Mesendoderm (in vitro differentiated cells): Measurements from ENCODE around the gene SPACA1.

ENCODE experiments used
- DNase-seq: peaks from one replicate; pipeline ENCODE4 v3.0.0; 2013
- H2AK5ac ChIP-seq: 2 replicates; pipeline ENCODE4 v1.6.1; 2013; ENCODE audit warnings: low read length, inconsistent platforms
- H2BK120ac ChIP-seq: 2 replicates; pipeline ENCODE4 v1.6.1; 2013; ENCODE audit warnings: low read depth, mild to moderate bottlenecking, low read length, moderate library complexity, mixed read lengths
- H2BK15ac ChIP-seq: replicated peaks from 2 replicates; pipeline ENCODE4 v1.6.1; 2013; ENCODE audit warnings: low read depth, mild to moderate bottlenecking, moderate library complexity
- H2BK5ac ChIP-seq: 2 replicates; pipeline ENCODE4 v1.6.1; 2013; ENCODE audit warnings: low read length, inconsistent platforms
- H3K18ac ChIP-seq: 2 replicates; pipeline ENCODE4 v1.6.1; 2013; ENCODE audit warnings: mild to moderate bottlenecking, low read length, mixed read lengths
- H3K23ac ChIP-seq: one replicate; pipeline ENCODE4 v1.6.1; 2013; ENCODE audit warnings: low read length
- H3K27ac ChIP-seq: 2 replicates; pipeline ENCODE4 v1.5.1; 2013; ENCODE audit warnings: low read depth, mild to moderate bottlenecking, inconsistent platforms, low read length, moderate library complexity
- H3K27me3 ChIP-seq: 2 replicates; pipeline ENCODE4 v1.6.1; 2013; ENCODE audit warnings: low read length, control low read depth, mild to moderate bottlenecking, inconsistent platforms; ENCODE audit not compliant: insufficient read depth, poor library complexity
- H3K36me3 ChIP-seq: 2 replicates; pipeline ENCODE4 v1.6.1; 2013; ENCODE audit warnings: low read length, inconsistent platforms; ENCODE audit not compliant: control insufficient read depth, insufficient read depth
- H3K4ac ChIP-seq: one replicate; pipeline ENCODE4 v1.6.1; 2013; ENCODE audit warnings: low read depth, mild to moderate bottlenecking, low read length, moderate library complexity
- H3K4me1 ChIP-seq: 2 replicates; pipeline ENCODE4 v1.6.1; 2013; ENCODE audit warnings: low read depth, low read length, inconsistent platforms; ENCODE audit not compliant: control insufficient read depth
- H3K4me2 ChIP-seq: 2 replicates; pipeline ENCODE4 v1.6.1; 2013; ENCODE audit warnings: low read length
- H3K4me3 ChIP-seq: 2 replicates; pipeline ENCODE4 v1.5.1; 2013; ENCODE audit warnings: mild to moderate bottlenecking, low read length
- H3K56ac ChIP-seq: one replicate; pipeline ENCODE4 v1.6.1; 2013; ENCODE audit warnings: low read length
- H3K79me1 ChIP-seq: 2 replicates; pipeline ENCODE4 v1.6.1; 2013; ENCODE audit warnings: low read length, inconsistent platforms
- H3K79me2 ChIP-seq: 2 replicates; pipeline ENCODE4 v1.6.1; 2013; ENCODE audit warnings: mild to moderate bottlenecking, low read length; ENCODE audit not compliant: control insufficient read depth, insufficient read depth
- H3K9ac ChIP-seq: 2 replicates; pipeline ENCODE4 v1.6.1; 2013; ENCODE audit warnings: low read length, inconsistent platforms
- H4K5ac ChIP-seq: one replicate; pipeline ENCODE4 v1.6.1; 2013; ENCODE audit warnings: low read length
- H4K8ac ChIP-seq: one replicate; pipeline ENCODE4 v1.6.1; 2013; ENCODE audit warnings: low read depth, mild to moderate bottlenecking, control low read depth, low read length, moderate library complexity
- WGBS: extraction: QIAGEN DNeasy Blood & Tissue Kit; methylation state at CpG from one replicate; pipeline ENCODE4 v1.1.7; 2013; ENCODE audit warnings: low lambda C conversion rate, missing lambda C conversion rate; ENCODE audit not compliant: insufficient coverage; ENCODE audit errors: extremely low coverage; 5-methylcytosine and 5-hydroxymethylcytosine counted together

The SPACA1 gene

GRCh38 chr6:88062376-88062775 is 14.7 kb downstream of the SPACA1 start:
- no peak overlapping the region for H2BK5ac ChIP-seq
- H4K8ac ChIP-seq: no peak overlapping the region
- no peaks in the 10 kb centered on the region for H3K4me1 ChIP-seq
- no peaks in the 10 kb centered on the region for H3K79me1 ChIP-seq
- H3K27me3 ChIP-seq: no peaks in the 10 kb centered on the region
- H3K36me3 ChIP-seq: no peaks in the 10 kb centered on the region
- no peaks in the 10 kb centered on the region for H3K79me2 ChIP-seq
- H4K5ac ChIP-seq: no peak overlapping the region
- no peak overlapping the region for H3K23ac ChIP-seq
- H3K18ac ChIP-seq: no peak overlapping the region
- no peak overlapping the region for H3K4ac ChIP-seq
- no peak overlapping the region for H3K56ac ChIP-seq
- DNase-seq: no peak
- no peak overlapping the region for H3K9ac ChIP-seq
- H3K4me2 ChIP-seq: no peak overlapping the region
- whole genome bisulfite sequencing: no CpG with 5 or more reads among the region's 1 CpG
- H2AK5ac ChIP-seq: no peak overlapping the region
- H3K27ac ChIP-seq: no peak overlapping the region
- no peak overlapping the region for H2BK120ac ChIP-seq
- H2BK15ac ChIP-seq: no peak overlapping the region
- H3K4me3 ChIP-seq: no peak overlapping the region

DNA sequence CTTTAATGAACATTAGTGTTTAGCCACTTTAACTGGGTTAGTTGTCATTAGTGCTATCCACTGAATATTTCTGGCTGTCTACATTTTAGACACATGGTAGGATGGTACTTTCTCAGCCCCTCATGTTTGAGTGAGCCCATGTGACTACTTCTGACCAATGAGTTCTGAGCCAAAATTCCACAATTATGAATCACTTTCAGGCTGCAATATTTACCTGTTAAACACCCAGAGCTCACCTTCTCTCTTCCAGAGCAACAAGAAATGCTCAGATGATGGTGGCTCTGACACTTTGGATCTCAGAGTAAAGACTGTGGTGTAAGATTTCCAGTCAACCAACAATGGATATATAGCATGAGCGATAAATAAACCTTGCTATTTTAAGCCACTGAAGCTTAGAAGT is 24.8 kb downstream of the SPACA1 start:
- no peak overlapping the region for H3K18ac ChIP-seq
- H3K4me3 ChIP-seq: no peak overlapping the region
- H2BK15ac ChIP-seq: no peak overlapping the region
- no peak overlapping the region for H3K27ac ChIP-seq
- H4K8ac ChIP-seq: no peak overlapping the region
- H2BK120ac ChIP-seq: no peak overlapping the region
- H3K36me3 ChIP-seq: no peaks in the 10 kb centered on the region
- H2AK5ac ChIP-seq: no peak overlapping the region
- no peaks in the 10 kb centered on the region for H3K79me1 ChIP-seq
- no peaks in the 10 kb centered on the region for H3K27me3 ChIP-seq
- H3K9ac ChIP-seq: no peak overlapping the region
- H3K4ac ChIP-seq: no peak overlapping the region
- H3K23ac ChIP-seq: no peak overlapping the region
- no peaks in the 10 kb centered on the region for H3K79me2 ChIP-seq
- DNase-seq: no peak
- no peak overlapping the region for H2BK5ac ChIP-seq
- H4K5ac ChIP-seq: no peak overlapping the region
- H3K56ac ChIP-seq: no peak overlapping the region
- no peaks in the 10 kb centered on the region for H3K4me1 ChIP-seq
- no peak overlapping the region for H3K4me2 ChIP-seq
- WGBS: no CpG with 5 or more reads among the region's 1 CpG

GRCh38 chr6:88074791-88075190 is 27.1 kb downstream of the SPACA1 start:
- H4K8ac ChIP-seq: no peak overlapping the region
- H3K23ac ChIP-seq: no peak overlapping the region
- H3K9ac ChIP-seq: no peak overlapping the region
- no peak overlapping the region for H3K4me3 ChIP-seq
- no CpG with 5 or more reads among the region's 1 CpG for WGBS
- H3K4ac ChIP-seq: no peak overlapping the region
- H2BK120ac ChIP-seq: no peak overlapping the region
- H3K4me1 ChIP-seq: no peaks in the 10 kb centered on the region
- H3K56ac ChIP-seq: no peak overlapping the region
- no peak overlapping the region for H3K4me2 ChIP-seq
- DNase-seq: peak; percentile 23
- H3K18ac ChIP-seq: no peak overlapping the region
- no peaks in the 10 kb centered on the region for H3K27me3 ChIP-seq
- H3K79me1 ChIP-seq: no peaks in the 10 kb centered on the region
- H2BK15ac ChIP-seq: no peak overlapping the region
- no peak overlapping the region for H3K27ac ChIP-seq
- no peaks in the 10 kb centered on the region for H3K36me3 ChIP-seq
- no peaks in the 10 kb centered on the region for H3K79me2 ChIP-seq
- no peak overlapping the region for H2AK5ac ChIP-seq
- no peak overlapping the region for H2BK5ac ChIP-seq
- H4K5ac ChIP-seq: no peak overlapping the region

GRCh38 chr6:88077305-88077704 is 29.7 kb downstream of the SPACA1 start:
- DNase-seq: no peak
- no peak overlapping the region for H2BK5ac ChIP-seq
- no peak overlapping the region for H3K18ac ChIP-seq
- no peak overlapping the region for H2BK15ac ChIP-seq
- H2BK120ac ChIP-seq: no peak overlapping the region
- no peak overlapping the region for H3K4ac ChIP-seq
- H3K27me3 ChIP-seq: no peaks in the 10 kb centered on the region
- no peaks in the 10 kb centered on the region for H3K79me2 ChIP-seq
- H3K56ac ChIP-seq: no peak overlapping the region
- no peak overlapping the region for H4K8ac ChIP-seq
- no peak overlapping the region for H3K4me2 ChIP-seq
- H4K5ac ChIP-seq: no peak overlapping the region
- H3K23ac ChIP-seq: no peak overlapping the region
- H3K9ac ChIP-seq: no peak overlapping the region
- H3K4me1 ChIP-seq: no peaks in the 10 kb centered on the region
- H2AK5ac ChIP-seq: no peak overlapping the region
- no CpG with 5 or more reads among the region's 3 CpGs for WGBS
- no peaks in the 10 kb centered on the region for H3K79me1 ChIP-seq
- no peaks in the 10 kb centered on the region for H3K36me3 ChIP-seq
- H3K27ac ChIP-seq: no peak overlapping the region
- H3K4me3 ChIP-seq: no peak overlapping the region

- Histone ChIP-seq H3K4me3 (no peak overlapping the region), H3K4me2 (no peak overlapping the region), H3K36me3 (no peaks in the 10 kb centered on the region), H3K27me3 (no peaks in the 10 kb centered on the region), H3K79me2 (no peaks in the 10 kb centered on the region), H2BK120ac (no peak overlapping the region), H2BK5ac (no peak overlapping the region), H3K9ac (no peak overlapping the region), H3K23ac (no peak overlapping the region), H4K5ac (no peak overlapping the region), H3K27ac (no peak overlapping the region), H3K79me1 (no peaks in the 10 kb centered on the region), H3K18ac (no peak overlapping the region), H3K4ac (no peak overlapping the region), H2BK15ac (no peak overlapping the region), H3K4me1 (no peaks in the 10 kb centered on the region), H2AK5ac (no peak overlapping the region), H4K8ac (no peak overlapping the region), H3K56ac (no peak overlapping the region)
- no CpG with 5 or more reads among the region's 2 CpGs for WGBS
- DNase-seq: no peak
These were observed 39.2 kb downstream of the SPACA1 start for GRCh38 chr6:88086792-88087191.

DNA sequence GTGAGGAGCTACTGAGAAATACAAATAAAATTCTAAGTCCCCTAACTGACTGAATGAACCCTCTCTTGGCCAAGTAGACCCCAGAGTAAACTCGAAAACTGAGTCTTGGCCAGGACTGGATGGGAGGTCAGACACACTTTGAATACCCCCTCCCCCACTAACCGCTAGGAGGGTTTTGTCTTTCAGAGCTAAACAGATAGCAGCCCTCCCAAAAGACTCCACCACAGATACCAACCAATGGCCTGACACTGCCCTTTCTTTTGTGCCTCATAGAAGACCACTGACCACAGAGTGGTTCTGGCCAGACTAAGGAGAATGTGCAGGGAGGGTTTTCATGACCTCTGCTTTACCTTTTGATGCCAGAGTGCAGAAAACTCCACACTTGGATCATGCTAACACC is 42.1 kb downstream of the SPACA1 start:
- Histone ChIP-seq H3K79me1 (no peaks in the 10 kb centered on the region), H3K23ac (no peak overlapping the region), H2AK5ac (no peak overlapping the region), H4K8ac (no peak overlapping the region), H3K4me2 (no peak overlapping the region), H3K9ac (no peak overlapping the region), H3K36me3 (no peaks in the 10 kb centered on the region), H2BK5ac (no peak overlapping the region), H3K4ac (no peak overlapping the region), H3K56ac (no peak overlapping the region), H3K18ac (no peak overlapping the region), H2BK15ac (no peak overlapping the region), H3K27me3 (no peaks in the 10 kb centered on the region), H4K5ac (no peak overlapping the region), H3K4me3 (no peak overlapping the region), H3K79me2 (no peaks in the 10 kb centered on the region), H2BK120ac (no peak overlapping the region), H3K4me1 (no peaks in the 10 kb centered on the region), H3K27ac (no peak overlapping the region)
- no CpG with 5 or more reads among the region's 2 CpGs for WGBS
- DNase-seq: peak; percentile 10
